GM20000 (cell line): Measurements from ENCODE around the gene KLHDC9.

Source experiments
- DNase-seq: peaks from one replicate; pipeline ENCODE4 v3.0.0; 2012; ENCODE audit warnings: low spot score
- TF ChIP-seq, protein P1 (sequence below): IDR thresholded peaks from 2 replicates; pipeline ENCODE4 v1.5.1; 2012; ENCODE audit warnings: mild to moderate bottlenecking, control low read depth; ENCODE audit errors: extremely low read depth, missing control alignments

Gene KLHDC9

DNA sequence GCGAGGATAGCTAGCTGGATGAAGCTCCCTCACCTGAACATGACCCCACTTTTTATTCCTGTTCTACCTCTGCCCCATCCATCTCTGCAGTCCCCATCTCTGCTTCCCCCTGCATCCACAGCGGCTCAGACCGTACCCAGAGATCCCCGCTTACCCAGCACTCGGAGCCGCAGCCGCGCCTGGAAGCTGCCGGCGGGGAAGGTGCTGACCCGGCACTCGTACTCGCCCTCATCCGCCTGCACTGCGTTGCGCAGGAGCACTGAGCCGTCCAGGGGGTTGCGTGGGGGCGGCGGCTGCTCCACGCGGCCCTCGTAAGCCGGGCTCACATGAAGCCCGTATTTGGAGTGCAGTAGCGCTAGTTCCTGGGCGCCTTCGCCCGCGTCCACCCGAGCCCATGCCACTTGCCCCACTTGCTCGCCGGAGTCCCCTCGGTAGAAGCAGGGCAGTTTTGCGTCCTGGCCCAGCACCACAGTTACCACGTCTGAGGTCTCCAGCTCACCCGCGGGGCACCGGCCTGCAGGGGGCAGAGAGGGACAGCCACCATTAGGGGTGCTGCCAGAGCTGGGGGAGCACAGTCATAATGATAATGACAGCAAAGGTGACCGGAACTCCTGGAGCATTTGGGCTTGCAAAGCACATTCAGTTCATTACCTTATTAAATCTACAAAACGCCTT is 18.6 kb upstream of the KLHDC9 start:
- TF ChIP-seq, protein P1, sequence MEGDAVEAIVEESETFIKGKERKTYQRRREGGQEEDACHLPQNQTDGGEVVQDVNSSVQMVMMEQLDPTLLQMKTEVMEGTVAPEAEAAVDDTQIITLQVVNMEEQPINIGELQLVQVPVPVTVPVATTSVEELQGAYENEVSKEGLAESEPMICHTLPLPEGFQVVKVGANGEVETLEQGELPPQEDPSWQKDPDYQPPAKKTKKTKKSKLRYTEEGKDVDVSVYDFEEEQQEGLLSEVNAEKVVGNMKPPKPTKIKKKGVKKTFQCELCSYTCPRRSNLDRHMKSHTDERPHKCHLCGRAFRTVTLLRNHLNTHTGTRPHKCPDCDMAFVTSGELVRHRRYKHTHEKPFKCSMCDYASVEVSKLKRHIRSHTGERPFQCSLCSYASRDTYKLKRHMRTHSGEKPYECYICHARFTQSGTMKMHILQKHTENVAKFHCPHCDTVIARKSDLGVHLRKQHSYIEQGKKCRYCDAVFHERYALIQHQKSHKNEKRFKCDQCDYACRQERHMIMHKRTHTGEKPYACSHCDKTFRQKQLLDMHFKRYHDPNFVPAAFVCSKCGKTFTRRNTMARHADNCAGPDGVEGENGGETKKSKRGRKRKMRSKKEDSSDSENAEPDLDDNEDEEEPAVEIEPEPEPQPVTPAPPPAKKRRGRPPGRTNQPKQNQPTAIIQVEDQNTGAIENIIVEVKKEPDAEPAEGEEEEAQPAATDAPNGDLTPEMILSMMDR: no peak
- DNase-seq: no peak

- TF ChIP-seq, protein P1: no peak
- no peak for DNase-seq
These were observed 17.4 kb upstream of the KLHDC9 start for GRCh38 chr1:161080441-161081405.

- TF ChIP-seq, protein P1: no peak
These were observed 16.6 kb upstream of the KLHDC9 start for GRCh38 chr1:161081519-161081918.

DNA sequence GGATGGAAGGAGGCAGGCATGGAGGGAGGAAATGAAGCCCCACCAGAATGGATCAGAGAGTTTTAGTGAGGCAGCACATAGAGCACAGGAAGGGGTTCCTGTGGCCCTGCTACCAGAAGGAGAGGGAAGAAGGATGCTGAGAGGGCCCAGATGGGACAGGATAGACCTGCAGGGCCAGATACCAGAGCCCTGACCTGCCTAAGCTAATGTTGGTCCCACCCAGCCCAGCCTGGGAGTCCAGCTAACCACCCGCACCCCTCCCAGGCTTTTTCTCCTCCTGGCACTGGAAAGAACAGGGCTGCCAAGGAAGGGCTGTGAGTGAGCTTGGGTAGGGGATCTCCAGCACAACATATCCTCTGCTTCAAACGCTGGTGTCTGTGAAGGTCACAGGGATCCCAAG is 15.7 kb upstream of the KLHDC9 start:
- TF ChIP-seq, protein P1: no peak
- DNase-seq: no peak

More at GRCh38 chr1:161081519-161081918, 16.6 kb upstream of the KLHDC9 start:
- no peak for DNase-seq

DNA sequence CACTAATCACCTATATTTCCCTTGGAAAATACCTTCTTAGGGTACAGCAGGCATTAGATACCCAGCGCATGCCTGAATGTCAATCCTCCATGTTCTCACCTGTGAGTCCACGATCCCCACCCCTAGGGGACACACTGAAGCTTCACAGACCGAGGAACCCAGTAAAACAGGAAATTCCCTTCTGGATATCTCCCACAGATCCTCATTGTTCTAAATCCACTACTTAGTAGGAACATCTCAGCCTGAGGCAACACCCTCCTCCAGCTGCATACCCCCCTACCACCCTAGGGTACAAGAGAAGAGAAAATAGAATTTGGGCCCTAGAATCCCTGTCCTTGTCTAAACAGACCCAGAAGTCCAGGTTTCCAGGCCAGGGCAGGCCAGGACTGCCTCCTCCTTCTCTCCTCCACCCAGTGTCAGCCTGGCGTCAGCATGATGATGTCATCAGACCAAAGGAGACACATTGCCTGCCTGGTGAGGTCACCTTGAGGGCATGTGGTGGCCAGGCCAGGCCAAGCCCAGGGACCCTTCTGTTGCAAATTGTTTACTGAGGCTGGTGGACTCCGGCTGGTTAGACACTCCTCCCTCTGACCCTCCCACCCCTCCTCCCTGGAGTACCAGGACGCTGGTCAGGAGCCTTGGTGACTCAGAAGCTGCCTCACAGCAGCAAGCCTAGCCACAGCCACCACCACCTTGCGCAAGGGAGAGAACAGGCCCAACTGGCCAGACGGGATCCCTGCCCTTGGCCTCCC is 15.0 kb upstream of the KLHDC9 start:
- TF ChIP-seq, protein P1: no peak

GRCh38 chr1:161083748-161084596 is 14.2 kb upstream of the KLHDC9 start:
- no peak for DNase-seq
- TF ChIP-seq, protein P1: no peak

More for the DNA sequence above, 15.0 kb upstream of the KLHDC9 start:
- DNase-seq: no peak
